Fibroblast of peridontal ligament (primary cell): ENCODE results near the gene M1AP.

Experiments
- DNase-seq: peaks from one replicate; pipeline ENCODE4 v3.0.0-alpha.2; 2010; ENCODE audit errors: extremely low read depth

Gene M1AP

GRCh38 chr2:74593826-74594772, 54.0 kb downstream of the M1AP start:
- DNase-seq = peak; percentile 51

DNA sequence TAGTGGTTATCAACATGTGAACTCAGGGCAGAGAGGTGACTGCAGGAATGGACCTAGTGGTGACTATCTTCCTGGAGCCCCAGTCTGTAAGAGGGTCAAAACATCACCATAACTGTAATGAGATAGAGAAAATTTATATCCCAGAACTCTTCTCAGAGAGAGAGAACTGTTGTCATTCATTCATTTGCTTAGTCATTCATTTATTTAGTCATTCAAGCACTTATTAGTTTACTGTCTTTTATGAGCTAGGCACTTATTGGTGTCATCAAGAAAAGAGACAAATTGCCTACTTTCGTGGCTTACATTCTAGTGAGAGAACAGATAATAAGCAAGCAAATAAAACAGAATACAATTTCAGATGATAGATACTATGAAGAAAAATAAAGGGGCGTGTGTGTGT, 59.5 kb downstream of the M1AP start:
- no peak for DNase-seq

- DNase-seq = peak; percentile 84
These were observed 60.4 kb downstream of the M1AP start for GRCh38 chr2:74587664-74588277.

DNA sequence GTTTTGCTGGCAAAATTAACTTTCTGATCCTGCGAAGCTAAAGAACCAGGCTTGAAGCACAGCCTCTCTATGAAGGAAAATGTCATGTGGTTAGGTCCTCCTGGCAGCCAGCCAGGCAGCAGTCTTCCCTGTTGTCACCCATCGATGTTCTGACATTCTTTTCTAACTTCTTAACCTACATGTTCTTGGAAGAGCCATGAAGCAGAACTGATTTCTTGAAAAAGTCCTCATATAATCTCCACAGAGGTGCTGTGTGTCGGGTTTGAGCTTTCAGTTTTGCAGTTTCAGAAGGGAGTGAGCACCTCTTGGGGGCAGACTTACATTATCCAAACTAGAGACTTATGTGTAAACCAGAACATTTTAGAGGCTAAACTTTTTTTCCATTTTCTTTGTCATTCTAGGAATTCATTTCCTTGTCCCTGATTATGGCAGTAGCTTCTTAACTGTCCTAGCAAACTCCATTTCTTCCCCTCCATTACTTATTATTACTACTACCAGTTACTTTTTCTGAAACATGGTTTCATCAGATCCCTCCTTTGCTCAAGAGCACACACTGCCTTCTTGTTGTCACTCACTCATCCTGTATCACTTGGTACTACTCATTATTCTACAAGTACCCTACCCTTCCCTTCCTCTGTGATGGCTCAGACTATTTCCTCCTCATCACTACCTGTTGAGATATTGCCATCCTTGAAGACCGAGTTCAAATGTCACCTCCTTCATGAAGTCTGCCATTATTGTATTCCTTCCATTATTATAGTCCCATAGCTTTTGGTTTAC, 62.5 kb downstream of the M1AP start:
- DNase-seq = peak; percentile 55

DNA sequence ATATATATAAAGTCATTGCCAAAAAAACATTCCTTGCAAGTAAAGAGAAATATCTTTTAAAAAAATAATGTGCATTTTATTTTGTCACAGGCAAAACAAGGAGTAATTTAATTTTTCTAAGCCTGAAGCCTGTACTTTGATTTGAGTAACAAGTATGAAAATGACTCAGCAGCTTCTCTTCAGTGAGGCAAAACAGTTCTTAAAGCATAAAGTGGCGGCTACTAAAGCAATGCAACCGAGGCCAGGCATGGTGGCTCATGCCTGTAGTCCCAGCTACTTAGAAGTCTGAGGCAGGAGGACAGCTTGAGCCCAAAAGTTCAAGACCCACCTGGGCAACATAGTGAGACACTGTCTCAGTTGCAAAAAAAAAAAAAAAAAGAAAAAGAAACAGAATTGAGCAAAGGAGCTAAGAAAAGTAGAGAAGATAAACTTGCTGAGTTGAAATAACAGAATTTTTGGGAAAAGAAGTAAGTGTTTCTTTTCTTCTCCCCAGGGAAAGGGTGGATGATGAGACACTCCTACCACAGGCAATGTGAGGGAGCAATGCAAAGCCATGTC, 64.0 kb downstream of the M1AP start:
- DNase-seq = peak; percentile 68

DNA sequence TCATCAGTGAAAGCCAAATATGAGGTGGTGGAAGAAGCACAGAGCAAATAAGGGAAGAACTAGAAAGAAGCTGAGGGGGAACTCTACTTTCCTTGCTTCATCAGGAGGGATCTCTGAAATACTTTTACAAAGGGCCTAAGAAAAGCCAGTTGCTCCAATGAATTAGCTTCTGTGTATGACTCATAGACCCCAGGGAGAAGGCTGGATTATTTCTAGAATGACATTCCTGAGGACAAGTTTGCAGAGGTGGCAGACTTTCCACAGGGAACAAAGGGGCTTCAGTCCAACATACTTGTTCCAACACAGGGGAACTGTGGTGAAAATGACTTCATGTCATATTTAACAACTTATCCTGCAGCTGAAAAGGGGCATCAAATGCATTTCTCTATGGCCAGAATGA, 64.6 kb downstream of the M1AP start:
- DNase-seq = peak; percentile 74

DNA sequence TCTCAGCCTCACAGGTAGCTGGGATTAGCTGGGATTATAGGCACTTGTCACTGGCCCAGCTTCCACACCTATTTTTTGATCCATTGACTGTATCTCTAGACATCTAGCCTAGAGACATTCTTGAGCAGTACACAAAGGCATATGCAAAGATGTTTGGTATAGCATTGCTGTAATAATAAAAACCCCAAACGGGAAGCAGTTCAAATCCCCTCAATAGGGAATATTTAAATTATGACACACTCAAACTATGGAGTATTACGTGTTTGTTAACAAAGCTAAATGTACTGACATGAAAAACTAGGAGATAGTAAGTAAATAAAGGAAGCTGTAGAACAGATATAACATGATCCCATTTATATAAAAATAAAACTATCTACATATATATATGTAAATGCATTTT, 65.9 kb downstream of the M1AP start:
- no peak for DNase-seq

DNA sequence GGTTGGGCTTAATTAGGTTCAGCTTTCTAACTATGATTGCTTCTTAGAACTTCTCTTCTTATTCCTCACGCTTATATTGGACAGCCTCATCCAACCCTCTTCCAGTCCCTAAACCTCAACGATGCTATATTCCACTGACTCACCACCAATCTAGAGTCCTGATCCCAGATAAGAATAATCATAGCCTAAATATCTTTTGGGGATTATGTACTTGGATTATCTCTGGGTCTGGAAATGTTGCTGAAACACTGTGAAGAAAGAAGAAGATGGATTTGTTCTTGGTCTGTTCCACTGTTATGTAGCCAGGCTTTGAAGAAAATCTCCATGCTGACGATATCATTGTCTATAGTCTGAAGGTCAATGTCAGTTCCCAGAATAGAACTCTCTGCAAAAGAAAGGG, 66.7 kb downstream of the M1AP start:
- DNase-seq = no peak

DNA sequence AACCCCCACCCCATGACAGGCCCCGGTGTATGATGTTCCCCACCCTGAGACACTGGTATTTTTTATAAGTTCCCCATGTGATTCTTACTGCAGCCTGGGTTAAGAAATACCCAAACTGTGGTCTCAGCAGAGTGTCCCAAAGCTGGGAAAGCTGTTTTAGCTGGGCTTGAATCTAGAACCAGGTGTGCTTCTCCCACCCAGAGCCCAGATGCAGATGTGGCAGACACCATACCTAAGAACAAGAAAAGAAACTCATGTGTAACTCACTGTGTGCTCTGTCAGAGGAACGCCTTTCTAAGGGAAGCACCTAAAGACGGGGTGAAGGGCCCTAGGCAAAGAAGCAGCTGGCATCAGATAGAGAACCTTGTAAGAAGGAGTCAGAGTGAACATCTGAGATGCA, 69.7 kb downstream of the M1AP start:
- no peak for DNase-seq

DNA sequence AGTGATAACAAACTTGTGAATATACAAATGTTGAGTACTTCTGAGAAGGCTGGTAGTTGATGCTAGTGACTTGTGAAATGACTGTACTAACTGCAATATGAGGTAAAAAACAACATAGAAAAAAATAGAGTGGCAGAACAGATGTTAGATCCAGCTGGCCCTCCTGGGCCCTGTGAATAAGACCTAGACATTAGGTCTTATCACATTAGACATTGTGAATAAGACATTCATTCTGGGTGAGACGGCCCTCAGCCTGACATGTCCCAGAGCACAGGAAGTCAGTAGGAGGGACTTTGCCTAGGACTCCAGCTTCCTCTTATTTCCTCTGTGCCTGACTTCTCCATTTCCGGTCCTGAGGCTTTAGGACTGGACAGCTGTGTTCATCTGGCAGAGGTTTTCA, 70.7 kb downstream of the M1AP start:
- DNase-seq = no peak

DNA sequence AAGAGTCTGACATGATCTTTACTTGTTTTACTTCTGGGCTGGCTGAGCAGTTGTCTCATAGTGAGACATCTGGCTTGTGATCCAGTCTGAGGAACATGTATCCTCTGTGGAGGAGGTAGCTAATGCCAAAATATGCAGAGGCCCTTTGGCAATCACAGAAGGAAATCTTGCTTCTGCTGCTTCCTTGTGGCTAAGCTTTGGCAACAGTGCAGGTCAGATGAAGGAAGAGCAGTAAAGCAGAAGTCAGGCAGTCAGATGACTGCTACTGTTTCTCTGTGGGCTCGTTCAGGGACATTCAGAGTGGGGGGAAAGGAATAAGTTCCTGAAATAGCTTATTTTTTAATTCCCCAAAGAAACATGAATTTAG, 71.3 kb downstream of the M1AP start:
- DNase-seq = peak; percentile 96

- DNase-seq = peak; percentile 49
These were observed 71.8 kb downstream of the M1AP start for GRCh38 chr2:74576211-74576862.

DNA sequence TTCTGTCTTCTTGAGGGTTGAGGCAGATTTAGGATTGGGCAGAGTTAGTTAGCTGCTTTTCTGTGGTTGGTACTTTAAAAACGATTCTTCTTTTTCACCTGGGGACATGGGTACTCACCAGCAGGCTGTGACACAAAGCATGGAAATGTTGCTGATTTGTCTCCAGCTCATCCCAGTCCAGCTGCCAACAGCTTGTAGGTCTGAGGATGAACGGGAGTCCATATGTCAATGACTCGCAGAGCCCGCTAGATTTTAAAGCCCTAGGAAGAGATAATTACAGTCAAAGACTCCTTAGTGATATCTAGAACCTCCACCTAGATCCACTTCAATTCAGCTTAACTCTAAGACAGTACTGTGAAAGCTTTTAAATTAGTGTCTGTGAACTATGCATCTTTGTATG, 72.8 kb downstream of the M1AP start:
- no peak for DNase-seq

GRCh38 chr2:74573747-74574562, 74.2 kb downstream of the M1AP start:
- DNase-seq = peak; percentile 70

- no peak for DNase-seq
These were observed 75.8 kb downstream of the M1AP start for GRCh38 chr2:74572178-74572925.

DNA sequence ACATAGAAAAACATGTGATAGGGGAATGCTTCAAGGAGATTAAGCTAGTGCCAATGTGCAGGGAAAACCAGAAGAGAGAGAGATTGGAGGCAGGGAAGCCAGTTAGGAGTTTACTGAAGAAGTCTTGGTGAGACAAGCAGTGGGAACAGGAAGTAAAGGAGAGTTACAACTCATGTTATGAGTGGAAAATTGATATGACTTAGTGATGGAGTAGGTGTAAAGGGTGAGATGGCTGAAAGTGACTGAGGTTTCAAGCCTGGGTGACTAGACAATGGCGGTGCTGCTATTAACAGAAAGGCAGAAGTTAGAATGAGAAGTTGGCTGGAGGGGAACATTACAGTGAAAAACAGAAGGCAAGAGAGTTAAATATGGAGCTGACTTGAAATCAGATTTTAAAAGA, 77.1 kb downstream of the M1AP start:
- no peak for DNase-seq

DNA sequence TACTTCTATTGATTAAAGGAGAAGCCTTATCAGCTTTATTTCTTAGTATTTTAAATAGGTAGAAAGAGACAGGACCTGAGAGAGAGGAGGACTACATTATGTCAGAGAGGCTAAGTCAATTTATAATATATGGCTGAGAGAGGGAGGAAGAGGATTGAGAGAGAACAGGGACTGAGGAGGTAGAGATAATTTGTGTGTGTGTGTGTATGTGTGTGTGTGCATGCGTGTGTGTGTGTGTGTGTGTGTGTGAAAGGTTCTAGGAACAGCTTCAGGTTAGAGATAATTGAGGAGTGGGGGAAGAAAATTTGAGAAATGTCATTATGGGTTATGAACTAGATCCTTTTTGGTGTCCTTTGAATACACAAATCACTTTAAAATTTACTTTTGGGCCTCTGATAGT, 78.4 kb downstream of the M1AP start:
- DNase-seq = no peak

GRCh38 chr2:74567881-74568280, 80.2 kb downstream of the M1AP start:
- peak; percentile 94 for DNase-seq

DNA sequence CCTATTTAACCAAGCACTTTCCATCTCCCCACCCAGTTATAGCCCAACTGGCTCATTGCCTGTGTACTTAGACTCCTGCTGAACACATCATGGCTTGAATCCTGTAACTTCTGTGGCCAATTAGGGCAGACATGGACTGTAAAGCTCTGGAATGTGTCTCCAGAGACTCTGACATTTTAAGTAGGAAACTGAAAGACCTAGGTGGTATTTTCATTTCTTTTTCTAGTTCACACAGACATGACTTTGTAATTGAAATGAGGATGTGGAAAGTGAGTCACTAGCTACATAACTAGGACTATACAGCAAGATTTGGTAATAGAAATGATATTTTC, 81.4 kb downstream of the M1AP start:
- peak; percentile 100 for DNase-seq

DNA sequence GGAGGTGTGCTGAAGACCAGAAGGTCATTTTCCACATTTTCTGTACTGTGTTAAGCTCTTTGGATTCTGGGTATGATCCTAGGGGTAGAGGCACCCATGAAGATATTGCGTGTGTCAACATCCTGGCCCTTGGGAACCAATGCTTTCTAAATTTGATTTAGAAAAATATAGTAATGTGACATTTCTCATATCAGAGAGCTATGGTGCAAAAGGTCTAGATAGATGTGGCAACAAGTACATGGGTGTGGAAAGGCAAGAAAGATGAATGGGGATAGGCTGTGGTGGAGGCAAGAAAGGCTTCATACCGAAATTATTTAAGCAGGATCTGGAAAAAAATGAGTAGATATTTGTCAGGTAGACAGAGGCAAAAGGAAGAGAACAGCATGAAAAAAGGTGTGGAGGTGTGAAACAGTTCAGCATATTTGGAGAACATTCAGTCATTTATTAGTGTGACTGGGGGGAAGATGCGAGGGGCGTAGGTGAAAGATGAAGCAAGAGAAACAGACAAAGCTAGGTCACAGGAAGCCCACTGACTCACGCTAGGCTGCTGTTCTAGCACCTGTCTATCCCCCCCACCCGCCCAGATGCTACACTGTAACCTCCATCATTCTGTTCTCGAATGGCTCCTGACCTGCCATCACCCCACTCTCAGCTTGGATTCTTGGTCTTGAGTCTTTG, 81.9 kb downstream of the M1AP start:
- DNase-seq = no peak
